TTC549 (cell line): ENCODE data around the gene CACNA1D.
A peak's percentile ranks its signal among the peaks of the same experiment; 100 is the strongest.

Source experiments
- FAIRE-seq: peaks from 2 replicates; lab custom pipeline; 2012; peaks lifted over from hg19 to GRCh38; lab: Jason Lieb, UNC

Gene CACNA1D

DNA sequence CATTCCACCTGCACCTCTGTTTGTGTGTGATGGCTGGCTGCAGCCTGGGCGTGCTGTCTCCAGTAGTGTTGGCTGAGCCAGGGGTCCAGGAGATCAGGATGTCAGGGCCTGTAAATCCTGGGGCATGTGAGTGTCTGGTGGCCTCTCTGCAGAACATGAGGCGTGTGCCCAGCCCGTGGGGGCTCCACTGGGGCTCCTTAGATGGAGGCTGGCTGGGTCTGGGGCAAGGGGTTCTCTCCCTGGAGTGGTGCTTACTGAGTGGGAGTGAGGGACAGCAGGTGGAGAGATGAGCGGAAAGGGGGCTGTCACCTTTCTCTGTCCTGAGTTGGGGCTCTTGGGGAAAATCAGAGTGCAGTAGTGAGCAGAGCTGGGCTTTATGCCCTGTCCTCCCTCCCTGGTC is 199.6 kb downstream of the CACNA1D start:
- no peak for FAIRE-seq

DNA sequence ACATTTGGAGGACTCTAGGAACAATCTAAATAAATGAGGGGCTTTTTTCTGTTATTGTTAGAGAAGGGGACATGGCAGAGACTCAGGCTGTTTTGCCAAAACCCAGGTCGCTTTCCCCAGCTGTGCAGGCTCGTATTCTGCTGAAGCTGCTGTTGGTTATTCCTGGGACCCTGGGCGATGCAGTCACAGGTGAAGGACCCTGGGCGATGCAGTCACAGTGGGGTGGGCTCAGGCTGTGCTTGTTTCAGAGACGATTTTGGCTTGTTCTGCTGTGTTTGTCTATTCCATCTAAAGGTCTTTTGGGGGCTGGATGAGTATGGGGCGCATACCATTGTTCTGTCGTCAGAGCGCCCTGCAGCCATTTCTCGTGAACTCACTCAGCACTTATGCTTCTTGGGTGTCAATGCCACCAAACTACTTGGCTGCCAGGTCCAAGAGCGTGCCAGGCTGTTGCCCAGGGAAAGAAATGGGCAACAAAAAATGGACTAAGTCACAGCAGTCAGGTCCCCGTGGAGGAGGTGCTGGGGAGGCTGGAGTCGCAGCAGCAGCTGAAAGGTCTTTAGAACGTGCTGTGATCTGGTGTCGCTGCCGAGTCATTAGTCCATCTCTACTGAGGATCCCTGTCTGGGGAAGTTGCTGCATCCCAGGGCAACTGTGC is 200.4 kb downstream of the CACNA1D start:
- no peak for FAIRE-seq

DNA sequence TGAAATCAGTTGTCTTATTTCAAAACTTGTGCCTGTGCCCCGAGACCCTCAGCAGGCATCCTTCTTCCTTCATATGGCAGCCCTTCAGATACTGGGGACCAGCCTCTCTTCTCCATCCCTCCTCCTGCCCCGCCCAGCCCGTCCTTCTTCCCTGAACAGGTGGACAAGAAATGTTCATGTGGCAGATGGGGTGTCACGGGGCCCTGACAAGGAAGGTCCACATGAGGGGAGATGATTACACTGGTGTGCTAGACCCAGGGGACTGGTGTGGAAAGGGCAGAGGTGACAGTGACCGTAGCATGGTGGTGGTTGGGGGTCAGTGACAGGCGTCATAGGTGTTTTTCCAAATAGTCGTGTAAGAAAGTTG is 200.9 kb downstream of the CACNA1D start:
- no peak for FAIRE-seq

DNA sequence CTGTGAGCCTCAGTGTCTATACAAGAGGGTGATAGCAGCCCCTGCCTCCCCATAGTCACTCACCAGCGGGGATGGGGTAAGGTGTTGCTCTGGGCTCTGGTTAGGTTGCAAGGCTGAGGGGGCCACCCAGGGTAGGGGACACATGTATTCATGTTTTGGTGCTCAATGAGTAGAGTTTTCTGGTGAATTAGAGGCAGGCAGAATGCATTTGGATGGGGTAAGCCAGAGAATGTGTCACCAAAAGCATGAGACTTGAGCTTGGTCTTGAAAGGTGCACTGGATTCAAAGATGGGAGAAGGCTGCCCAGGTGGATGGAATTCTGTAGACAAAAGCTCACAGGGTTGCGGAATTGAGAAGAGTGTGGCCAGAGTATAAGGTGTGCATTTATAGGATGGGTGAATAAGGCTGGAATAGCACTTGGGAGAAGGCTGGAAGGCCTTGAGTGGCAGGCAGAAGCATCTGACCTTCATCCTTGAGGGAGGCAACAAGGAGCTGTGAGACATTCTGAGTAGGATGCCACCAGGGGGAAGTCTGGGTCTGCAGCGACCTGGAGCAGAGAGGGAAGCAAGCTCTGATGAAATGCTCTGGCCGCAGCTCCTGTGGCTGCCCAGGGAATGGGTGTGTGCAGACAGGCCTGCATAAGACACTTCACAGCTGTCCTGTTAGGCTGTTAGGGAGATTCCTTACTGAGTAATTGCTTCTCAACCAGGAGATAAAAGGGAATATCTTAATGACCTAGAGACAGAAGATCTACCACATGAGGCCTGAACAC is 202.2 kb downstream of the CACNA1D start:
- FAIRE-seq = no peak

DNA sequence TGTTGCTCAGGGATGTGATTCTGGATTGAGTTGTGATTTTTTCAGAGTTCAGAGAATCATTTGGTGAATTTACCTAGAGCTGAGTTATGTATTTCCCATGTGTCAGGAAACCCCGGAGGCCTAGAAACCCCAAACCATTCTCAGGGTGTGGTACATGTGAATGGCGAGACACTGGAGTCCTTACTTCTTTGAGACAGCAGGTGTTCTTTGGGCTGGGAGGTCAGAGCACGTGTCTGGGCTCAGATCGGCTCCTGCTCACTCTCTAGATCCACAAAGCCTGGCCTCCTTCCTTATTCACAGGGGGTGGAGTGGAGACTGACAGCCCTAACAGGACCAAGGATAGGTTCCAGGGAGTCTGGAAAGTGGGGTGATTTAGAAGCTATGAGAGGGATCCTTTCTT is 206.0 kb downstream of the CACNA1D start:
- no peak for FAIRE-seq

DNA sequence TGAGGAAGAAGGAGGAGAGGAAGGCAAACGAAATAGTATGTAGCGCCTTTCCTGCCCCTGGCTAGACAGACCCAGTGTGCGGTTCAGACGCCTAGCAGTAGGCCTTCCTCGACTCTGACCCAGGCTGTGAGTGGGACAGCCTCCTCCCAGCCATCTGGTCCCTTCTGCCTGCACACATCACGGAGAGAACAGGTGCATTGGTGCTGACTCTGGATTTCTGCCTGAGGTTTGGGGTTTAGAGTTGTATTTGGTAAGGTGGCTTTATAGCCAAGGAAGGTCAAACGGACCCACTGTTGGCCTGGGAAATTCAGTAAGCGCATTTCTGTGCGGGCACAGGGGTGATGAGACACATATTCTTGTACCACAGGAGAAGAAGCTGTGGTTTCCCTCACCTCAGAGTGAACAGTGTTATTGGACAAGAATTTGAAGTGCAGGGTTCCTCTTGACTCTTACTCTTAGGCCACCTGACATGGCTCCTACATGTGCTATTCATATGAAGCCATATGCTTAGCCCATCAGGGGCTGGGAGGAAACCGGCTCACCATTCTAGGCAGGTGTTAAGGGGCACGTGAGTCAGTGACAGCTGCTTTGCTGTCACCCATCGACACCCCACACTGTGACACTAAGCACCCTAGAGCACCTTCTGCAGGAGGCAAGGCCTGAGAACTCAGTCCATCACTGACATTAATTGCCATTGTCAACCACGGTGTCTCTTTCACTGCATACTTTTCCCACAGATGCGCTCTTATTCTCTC is 208.5 kb downstream of the CACNA1D start:
- FAIRE-seq = no peak

DNA sequence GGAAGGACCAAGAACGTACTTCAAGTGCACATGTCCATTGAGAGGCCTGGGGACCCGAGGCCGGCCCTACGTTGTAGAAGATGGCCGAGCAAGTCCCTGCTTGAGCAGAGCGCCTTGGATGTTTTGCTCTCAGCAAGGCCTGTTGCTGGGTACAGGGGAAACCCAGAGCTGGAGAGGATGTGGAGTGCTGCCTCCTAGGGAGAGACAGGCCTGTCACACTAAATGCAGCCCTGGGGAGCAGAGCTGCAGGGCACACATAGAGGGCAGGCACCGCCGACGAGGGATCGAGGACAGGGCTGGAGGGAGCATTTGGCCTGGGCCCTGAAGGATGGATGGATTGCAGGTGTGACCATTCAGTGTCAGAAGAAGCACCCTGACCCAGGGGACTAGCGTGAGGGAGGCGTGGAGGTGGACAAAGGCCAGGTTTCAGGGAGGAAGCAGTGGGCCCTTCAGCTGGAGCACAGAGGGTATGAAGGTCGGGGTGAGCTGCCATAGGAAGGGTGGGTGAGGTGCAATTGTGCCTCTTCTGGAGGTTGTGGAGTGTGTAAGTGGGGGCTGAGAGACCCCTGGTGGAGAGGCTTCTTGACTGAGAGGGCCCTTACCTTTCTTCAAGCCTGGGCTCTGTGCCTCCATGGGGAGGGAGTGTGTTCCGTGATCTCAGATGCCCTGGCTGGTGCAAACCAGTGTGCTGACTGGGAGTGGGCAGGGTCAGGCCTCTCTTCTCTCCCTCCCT is 209.4 kb downstream of the CACNA1D start:
- no peak for FAIRE-seq

DNA sequence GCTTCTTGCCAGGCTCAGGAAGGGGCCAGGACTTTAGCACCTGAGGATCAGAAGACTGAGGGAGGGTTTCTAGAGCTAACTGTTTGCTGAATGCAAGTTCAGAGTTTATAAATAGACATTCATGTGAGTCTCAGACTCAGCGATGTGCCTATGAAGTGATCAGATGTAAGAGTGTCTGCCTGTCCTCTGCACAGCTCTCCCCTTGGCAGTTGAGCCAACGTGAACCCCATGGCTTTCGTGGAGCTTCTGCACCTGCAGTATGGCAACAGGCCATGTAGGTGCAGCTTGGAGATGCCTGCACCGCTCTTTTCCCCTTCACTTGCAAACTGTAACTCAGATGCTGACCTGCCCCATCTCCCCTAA is 209.9 kb downstream of the CACNA1D start:
- no peak for FAIRE-seq

DNA sequence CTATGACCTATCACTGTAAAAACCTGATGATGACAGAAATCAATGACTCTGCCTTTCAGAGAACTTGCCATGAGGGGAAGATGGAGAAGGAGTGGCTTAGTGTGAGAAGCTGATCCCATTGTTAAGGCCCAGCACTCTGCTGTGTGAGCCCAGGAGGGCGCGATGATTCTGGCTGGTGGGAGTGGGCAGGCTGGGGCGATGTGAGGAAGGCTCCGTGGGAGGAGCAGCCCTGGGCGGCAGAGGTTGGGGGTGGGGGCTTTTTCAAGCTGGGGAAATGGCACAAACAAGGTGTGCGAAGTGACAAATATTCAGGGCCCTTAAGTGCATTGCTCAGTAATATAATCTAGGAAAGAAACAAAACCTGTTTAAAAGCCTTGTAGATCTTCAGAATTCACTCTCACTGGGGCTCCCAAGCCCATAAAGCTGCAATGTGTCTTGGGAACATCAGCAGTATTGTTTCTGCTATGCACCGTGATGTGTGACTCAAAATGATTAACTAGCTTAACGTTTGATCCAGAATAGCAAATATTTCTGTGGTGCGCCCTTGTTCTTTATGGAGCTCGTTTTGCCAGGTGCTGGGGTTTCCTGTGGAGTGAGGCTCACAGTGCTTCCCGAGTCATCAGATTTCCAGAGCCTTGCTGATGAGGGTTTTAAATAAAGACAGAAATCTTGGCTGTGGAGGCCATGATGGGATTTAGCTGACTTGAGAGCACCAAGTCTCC is 210.8 kb downstream of the CACNA1D start:
- FAIRE-seq = no peak

DNA sequence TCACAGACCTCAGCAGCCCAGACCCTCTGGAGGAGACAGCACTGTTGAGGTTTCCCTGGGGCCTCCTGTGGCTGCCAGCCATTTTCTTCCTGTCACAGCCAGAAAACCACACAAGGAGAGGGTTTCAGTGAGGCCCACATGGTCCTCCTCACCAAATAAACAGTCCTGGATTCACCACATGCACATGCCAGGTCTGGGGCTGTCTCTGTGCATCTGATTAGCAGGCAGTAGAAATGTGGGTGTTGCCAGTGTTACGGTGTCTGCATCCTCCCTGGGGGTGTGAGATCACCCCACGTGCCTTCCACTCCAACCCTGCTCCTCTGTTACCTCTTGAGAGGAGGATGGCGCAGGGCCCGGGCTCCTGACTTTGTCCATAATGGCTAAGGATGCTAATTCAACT is 211.4 kb downstream of the CACNA1D start:
- FAIRE-seq = no peak

DNA sequence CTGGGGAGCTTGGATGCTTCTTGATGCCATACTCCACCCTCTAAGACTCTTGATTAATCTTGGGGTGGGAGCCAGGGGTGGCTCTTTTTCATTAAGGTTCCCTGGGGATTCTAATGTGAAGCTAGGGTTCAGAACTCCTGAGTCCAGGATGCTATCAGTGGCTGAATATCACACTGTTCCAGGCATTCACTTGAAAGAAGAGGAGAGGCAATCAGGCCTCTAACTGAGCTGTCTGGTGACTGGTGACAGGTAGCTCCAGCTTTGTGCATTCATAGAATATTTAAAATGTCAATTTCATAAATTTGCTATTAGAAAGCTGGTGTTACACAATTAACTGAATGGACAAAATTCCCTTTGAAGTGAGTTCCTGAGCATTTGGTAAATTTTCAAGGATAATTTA is 212.8 kb downstream of the CACNA1D start:
- FAIRE-seq = no peak

DNA sequence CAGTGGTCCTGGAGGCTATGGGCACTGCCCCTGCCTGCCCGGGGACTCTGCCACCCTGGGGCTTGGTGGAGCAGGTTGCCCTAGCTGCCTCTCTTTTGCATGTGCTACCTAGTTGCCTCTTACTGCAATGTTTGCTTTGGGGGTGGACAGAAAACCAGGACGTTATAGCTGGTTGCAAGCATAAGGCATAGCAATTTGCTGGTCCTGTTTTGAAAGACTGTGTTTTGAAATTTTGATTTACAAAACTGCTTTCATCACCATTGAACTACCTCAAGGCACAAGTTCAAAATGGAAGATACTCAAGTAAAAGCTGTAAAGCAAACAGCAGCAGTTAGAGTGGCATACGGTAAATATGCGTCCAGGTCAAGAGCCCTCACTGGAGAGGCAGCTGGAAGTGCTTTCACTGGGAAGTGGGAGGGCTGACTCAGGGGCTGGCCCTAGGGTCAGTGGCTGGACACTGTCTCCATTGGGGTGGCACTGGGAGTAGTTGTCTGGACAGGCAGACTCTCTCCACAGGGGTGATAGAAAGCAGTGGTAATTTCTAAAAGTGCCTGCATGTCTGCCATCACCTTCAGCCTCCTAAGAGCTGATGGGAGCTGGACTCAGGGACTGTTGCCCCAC is 213.7 kb downstream of the CACNA1D start:
- no peak for FAIRE-seq

DNA sequence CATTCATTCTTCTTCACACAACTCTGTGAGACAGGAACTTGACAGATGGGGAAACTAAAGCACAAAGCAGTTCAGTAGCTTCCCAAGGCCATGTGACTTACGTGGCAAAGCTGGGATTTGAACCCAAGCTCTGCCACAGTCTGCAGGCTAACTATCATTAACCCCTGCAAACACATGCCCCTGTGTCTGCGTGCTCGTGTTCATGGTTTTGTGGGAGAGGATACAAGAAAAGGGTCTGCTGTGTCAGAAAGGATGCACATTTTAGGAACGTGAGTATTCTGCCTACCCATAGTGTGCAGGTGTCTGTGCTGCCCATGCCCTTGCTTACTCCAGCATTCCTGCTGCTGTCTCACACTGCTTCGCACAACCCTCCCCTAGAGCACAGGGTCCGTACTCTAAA is 214.8 kb downstream of the CACNA1D start:
- FAIRE-seq = no peak

DNA sequence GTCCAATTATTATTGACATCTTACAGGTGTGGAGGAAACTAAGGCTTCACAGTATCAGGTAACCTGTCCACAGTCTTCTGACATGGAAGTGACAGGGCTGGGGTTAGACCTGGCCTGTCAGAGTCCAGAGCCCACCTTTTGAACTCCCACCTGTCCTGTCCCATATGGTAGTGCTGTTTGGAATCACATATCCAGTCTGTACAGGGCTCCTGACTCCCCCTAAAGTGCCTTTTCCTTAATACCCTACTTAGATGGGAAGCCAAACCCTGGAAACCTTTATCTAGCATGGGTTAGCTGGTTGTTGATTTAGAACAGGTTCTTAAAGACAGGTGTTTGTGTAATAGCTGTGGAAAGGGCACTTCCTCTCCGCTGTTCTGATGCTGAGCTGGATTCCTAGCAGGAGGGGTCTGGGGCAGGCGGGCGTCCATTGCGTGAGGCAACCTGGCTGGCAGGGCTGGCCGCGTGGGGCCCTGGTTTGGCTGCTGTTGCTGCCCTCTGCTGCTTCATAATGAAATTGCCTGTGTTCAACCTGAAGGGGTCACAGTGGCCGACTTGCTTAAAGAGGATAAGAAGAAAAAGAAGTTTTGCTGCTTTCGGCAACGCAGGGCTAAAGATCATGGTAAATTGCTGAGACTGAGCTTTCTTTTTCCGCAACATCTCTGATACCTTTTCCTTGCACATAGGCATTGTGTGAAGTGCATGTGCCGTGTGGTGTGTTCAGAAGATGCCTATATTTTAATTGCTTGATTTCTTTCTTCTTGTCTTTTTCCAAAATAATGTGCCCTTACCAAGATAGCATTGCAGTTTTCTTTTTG is 215.7 kb downstream of the CACNA1D start:
- FAIRE-seq = peak; percentile 28

DNA sequence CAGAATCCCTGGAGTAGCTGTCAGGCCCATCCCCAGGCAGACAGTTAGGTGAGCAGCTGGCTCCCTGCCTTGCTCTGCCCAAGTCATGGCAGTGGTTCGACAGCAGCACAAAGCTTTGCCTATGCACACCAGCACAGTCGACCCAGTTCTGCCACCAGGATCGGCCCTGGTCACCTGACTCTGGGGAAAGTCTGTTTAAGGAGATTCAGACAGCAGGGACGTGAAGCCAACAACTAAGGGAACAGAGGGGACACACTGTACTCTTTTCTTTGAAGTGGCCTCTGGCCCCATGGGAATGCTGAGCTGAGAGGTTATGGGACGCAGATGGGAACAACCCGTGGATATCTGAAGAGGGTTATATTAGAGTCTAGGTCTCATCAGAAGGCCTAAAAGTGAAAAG is 217.0 kb downstream of the CACNA1D start:
- FAIRE-seq = no peak

DNA sequence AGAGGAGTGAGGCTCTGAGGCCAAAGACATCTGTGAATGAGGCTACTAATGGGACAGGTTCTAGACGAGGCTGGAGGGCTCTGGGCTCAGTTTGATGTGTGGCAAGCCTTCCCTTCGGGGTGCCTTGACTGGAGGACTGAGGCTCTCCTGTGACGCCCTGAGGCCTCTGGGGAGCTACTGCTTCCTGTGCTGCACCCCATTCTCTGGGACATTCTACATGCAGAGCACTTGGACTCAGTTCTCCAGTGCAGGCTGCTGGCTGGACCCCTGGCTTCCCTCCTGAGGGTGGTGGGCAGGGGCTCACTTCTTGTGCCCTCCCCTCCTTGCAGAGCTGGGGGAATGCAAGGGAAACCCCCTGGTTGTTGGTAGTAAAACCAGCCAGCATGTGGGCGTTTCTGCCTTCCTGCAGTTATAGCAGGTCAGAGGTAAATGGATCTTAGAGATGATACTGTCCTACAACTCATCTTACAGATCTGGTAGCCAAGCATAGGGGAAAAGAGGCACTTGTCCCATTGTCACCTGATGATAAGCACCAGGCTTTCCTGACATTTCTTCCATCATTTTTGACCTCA is 218.5 kb downstream of the CACNA1D start:
- no peak for FAIRE-seq

DNA sequence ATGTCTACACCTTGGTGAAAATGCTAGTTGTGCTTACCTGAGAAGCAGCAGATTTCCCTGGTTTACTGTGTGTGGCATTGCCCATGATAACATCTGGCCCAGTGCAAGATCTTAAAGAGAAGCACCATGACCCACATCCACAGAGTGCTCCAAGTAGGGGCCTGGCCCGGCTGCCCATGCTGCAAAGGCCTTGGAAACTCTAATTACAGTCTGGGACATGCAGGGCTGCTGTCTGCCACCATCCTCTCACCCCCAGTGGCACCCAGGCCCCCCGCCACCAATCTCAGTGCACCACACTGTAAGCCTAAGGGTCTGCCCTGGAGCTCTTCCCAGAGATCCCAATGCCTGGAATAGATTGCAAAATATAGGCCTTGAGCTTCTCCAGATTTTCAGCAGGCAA is 219.2 kb downstream of the CACNA1D start:
- FAIRE-seq = no peak

DNA sequence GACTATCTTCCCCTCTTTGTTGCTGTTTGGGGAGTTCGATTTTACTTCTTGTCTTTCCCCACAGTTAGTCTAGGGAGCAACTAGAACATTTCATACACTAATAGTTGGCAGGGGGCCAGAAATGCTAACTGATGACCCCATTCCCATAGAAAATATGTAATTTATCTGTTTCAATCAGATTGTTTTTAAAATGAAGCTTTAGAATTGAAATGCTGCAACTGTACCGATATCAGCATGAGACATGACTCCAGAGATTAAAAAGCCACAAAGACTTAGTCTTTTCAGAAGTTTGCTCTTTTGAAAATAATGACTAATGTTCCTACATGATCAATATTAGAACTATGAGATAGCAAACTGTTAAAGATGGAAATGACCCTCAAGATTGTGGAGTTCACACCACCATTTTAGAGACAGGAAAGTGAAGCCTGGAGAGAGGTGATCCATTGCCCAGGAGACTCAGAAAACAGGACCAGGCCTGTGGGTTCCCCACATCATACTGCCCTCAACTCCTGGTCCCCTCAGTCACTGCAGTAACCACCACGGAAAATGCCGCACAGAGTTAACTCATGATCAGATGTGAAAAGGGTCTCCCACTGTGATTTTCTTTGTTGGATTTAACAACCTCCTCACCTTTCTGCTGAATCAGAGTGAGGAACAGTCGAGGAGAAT is 221.5 kb downstream of the CACNA1D start:
- FAIRE-seq = no peak

DNA sequence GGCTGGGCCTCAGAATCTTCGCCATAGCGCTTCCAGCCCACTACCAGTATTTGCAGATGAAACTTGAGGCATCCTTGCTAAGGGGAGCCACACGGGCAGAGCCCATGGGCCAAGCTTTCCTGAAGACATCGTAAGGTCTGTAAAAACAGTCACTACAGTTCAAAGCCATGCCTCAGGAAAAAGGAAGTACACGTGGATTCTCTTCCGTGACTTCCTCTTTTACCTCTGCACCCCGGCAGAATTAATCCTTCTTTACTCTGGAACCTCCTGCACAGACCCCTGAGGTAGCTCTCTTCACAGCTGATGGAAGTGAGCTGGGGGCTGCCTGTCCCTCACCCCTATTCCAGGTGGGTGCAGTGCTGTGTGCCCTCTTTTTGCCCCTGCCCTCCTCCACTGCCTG is 222.6 kb downstream of the CACNA1D start:
- no peak for FAIRE-seq

DNA sequence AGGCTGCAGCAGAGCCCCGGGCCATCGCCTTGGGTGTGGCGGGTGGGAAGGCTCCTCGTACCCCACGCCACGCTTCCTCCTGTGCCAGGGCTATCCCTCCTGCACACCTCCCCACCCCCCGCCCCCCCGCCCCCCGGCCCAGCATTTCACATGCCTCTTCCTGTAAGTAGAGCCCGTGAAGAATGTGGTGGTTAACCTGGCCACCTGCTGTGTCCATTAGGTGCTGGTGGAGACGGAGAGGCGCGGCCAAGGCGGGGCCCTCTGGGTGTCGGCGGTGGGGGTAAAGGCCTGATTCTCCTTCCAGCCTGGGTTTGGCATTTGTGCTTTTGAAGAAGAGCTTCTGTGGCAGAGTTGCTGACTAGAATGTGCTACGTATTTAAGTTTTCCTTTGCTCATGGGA is 224.1 kb downstream of the CACNA1D start:
- no peak for FAIRE-seq
